Naive thymus-derived CD8-positive, alpha-beta T cell (primary cell): Measurements from ENCODE around the gene LYPD4. TPM values are rescaled to one million over a fixed set of nuclear protein-coding genes. Genes with fewer than 3 reads are reported as not detected.
A peak's percentile ranks its signal among the peaks of the same experiment; 100 is the strongest.

ENCODE experiments used
- ATAC-seq, 2 donors: fragments of 150-1000 bp; cut with Tn5 transposase in 1 of 2; sonication (Bioruptor Pico), chemical (Tn5 transposase) in 1 of 2; 1 replicate in 1 of 2; 2 replicates in 1 of 2; pipeline ENCODE4 v1.10.0; 2021; ENCODE audit warnings: mild to moderate bottlenecking in 2 of 2, moderate library complexity in 2 of 2
- POLR2A ChIA-PET: fragments of 350-600 bp; sonication (Branson Sonifier 250); formaldehyde crosslinking; loops from one replicate; lab custom pipeline; 2021; ENCODE audit warnings: antibody characterized with exemption; lab: Charles Lee
- DNase-seq, 10 donors: peaks; one replicate each; pipeline versions ENCODE4 v3.0.0 to v3.0.0-alpha.2; 2020 to 2022
- H3K27ac Mint-ChIP-seq, 10 donors: one replicate each; pipeline ENCODE4 v1.8.0; 2020 to 2022; ENCODE audit warnings: mild to moderate bottlenecking in 10 of 10, mixed read lengths in 10 of 10, moderate library complexity in 4 of 10, inconsistent platforms in 1 of 10
- H3K27me3 Mint-ChIP-seq, 5 donors: one replicate each; pipeline ENCODE4 v1.8.0; 2021 to 2022; ENCODE audit warnings: mixed read lengths in 5 of 5
- H3K36me3 Mint-ChIP-seq, 3 donors: one replicate each; pipeline ENCODE4 v1.8.0; 2020 to 2022; ENCODE audit warnings: mixed read lengths in 3 of 3, mild to moderate bottlenecking in 2 of 3, inconsistent platforms in 1 of 3
- H3K4me1 Mint-ChIP-seq, 4 donors: one replicate each; pipeline ENCODE4 v1.8.0; 2021 to 2022; ENCODE audit warnings: mixed read lengths in 4 of 4
- H3K4me3 Mint-ChIP-seq, 10 donors: one replicate each; pipeline ENCODE4 v1.8.0; 2020 to 2022; ENCODE audit warnings: mild to moderate bottlenecking in 10 of 10, mixed read lengths in 10 of 10, moderate library complexity in 6 of 10, inconsistent platforms in 1 of 10
- H3K9me3 Mint-ChIP-seq, 9 donors: one replicate each; pipeline ENCODE4 v1.8.0; 2020 to 2022; ENCODE audit warnings: mixed read lengths in 9 of 9, mild to moderate bottlenecking in 3 of 9, inconsistent platforms in 1 of 9, moderate library complexity in 1 of 9
- polyA plus RNA-seq, 3 donors: library from polyadenylated mRNA; unstranded; fragments of 300-500 nt; fragmentation: Illumina TruSeq; gene quantifications; one replicate each; pipeline ENCODE4 v1.2.3, GENCODE V29; 2021
- total RNA-seq, 8 experiments: library from RNA in 2 of 8; stranded (reverse) in 2 of 8; gene quantifications; one replicate each; pipeline ENCODE4 v1.2.3 and lab custom pipeline; 2021 to 2026

Gene LYPD4
- total and polyA plus RNA-seq, 5 experiments from 2014 or later: not detected

- peak overlapping the region; percentile 81 to 99 (median 93) for H3K27ac Mint-ChIP-seq
- POLR2A ChIA-PET: interaction anchor here (2.1 to 4.1 kb wide), 7 partner anchors 7 to 85 kb away, joined by 4 to 253 read pairs (median 20); partner anchors contain the start of genes ARHGEF1 and CD79A
- no peaks in the 10 kb centered on the region for H3K9me3 Mint-ChIP-seq
- H3K4me3 Mint-ChIP-seq: peak overlapping the region; percentile 80 to 100 (median 92)
- H3K36me3 Mint-ChIP-seq: peaks cover 0 to 53% (median 14%) of the 10 kb centered on the region in 3 donors
- ATAC-seq (no peak), DNase-seq (no peak)
- no peaks in the 10 kb centered on the region for H3K27me3 Mint-ChIP-seq
- H3K4me1 Mint-ChIP-seq: peaks cover 31 to 59% (median 50%) of the 10 kb centered on the region in 4 donors
Measured at GRCh38 chr19:41861116-41861768, 16.8 kb upstream of the LYPD4 start.

- peaks cover 0 to 50% (median 14%) of the 10 kb centered on the region in 3 donors for H3K36me3 Mint-ChIP-seq
- peak overlapping the region; percentile 80 to 100 (median 92) for H3K4me3 Mint-ChIP-seq
- ATAC-seq (no peak), DNase-seq (peak in 1 of 10 donors; percentile 22)
- no peaks in the 10 kb centered on the region for H3K9me3 Mint-ChIP-seq
- H3K27me3 Mint-ChIP-seq: no peaks in the 10 kb centered on the region
- H3K27ac Mint-ChIP-seq: peak overlapping the region; percentile 81 to 99 (median 94)
- POLR2A ChIA-PET: interaction anchor here (1.0 to 4.1 kb wide), 23 partner anchors 8 to 597 kb away, joined by 4 to 253 read pairs (median 8); partner anchors contain the start of genes ARHGEF1, CD79A and RABAC1
- H3K4me1 Mint-ChIP-seq: peaks cover 28 to 56% (median 46%) of the 10 kb centered on the region in 4 donors
Measured at GRCh38 chr19:41860419-41861115, 16.1 kb upstream of the LYPD4 start.

- H3K27ac Mint-ChIP-seq: peak within 1 kb of the TSS; percentile 84 to 99 (median 97)
- peak; percentile 94 to 99 (median 98) for DNase-seq
- POLR2A ChIA-PET: interaction anchor here (0.5 to 4.1 kb wide), 25 partner anchors 9 to 598 kb away, joined by 3 to 253 read pairs (median 8); partner anchors contain the start of genes ARHGEF1, CD79A and RABAC1
- peak within 1 kb of the TSS; percentile 80 to 100 (median 95) for H3K4me3 Mint-ChIP-seq
- H3K4me1 Mint-ChIP-seq: peaks cover 28 to 52% (median 44%) of the 10 kb centered on the region in 4 donors
- peak; percentile 82 to 86 for ATAC-seq
- H3K27me3 Mint-ChIP-seq: no peaks in the 10 kb centered on the region
- H3K9me3 Mint-ChIP-seq: no peaks in the 10 kb centered on the region
- peaks cover 0 to 43% (median 14%) of the 10 kb centered on the region in 3 donors for H3K36me3 Mint-ChIP-seq
Measured at GRCh38 chr19:41859618-41860418, 15.3 kb upstream of the LYPD4 start, which contains the start of gene RPS19. RPS19 (plus strand) TSS chr19:41860255; CDS start chr19:41860775, 520 bp downstream.

- Mint-ChIP-seq H3K9me3 (no peaks in the 10 kb centered on the region), H3K27me3 (peaks cover 0 to 3% (median 0%) of the 10 kb centered on the region in 5 donors), H3K36me3 (peaks cover 0 to 37% (median 14%) of the 10 kb centered on the region in 3 donors), H3K27ac (peak overlapping the region; percentile 84 to 99 (median 96)), H3K4me1 (peaks cover 28 to 46% (median 39%) of the 10 kb centered on the region in 4 donors), H3K4me3 (peak overlapping the region; percentile 80 to 100 (median 94))
- POLR2A ChIA-PET: interaction anchor here (1.0 to 4.1 kb wide), 23 partner anchors 9 to 596 kb away, joined by 3 to 253 read pairs (median 8); partner anchors contain the start of genes ARHGEF1, CD79A and RABAC1
- ATAC-seq: no peak
- DNase-seq: no peak
Measured at GRCh38 chr19:41859213-41859617, 14.7 kb upstream of the LYPD4 start.

GRCh38 chr19:41853768-41854167 is 9.3 kb upstream of the LYPD4 start:
- Mint-ChIP-seq H3K27me3 (peaks cover 0 to 8% (median 1%) of the 10 kb centered on the region in 5 donors), H3K27ac (no peak overlapping the region), H3K4me1 (no peaks in the 10 kb centered on the region), H3K36me3 (no peaks in the 10 kb centered on the region), H3K4me3 (no peak overlapping the region), H3K9me3 (no peaks in the 10 kb centered on the region)
- ATAC-seq (no peak), DNase-seq (no peak)
- POLR2A ChIA-PET: interaction anchor here (0.8 kb wide), 1 partner anchor 105 kb away, joined by 3 read pairs; no protein-coding TSS in a partner anchor

GRCh38 chr19:41853344-41853743 is 8.9 kb upstream of the LYPD4 start:
- Mint-ChIP-seq H3K9me3 (no peaks in the 10 kb centered on the region), H3K4me3 (no peak overlapping the region), H3K4me1 (no peaks in the 10 kb centered on the region)

GRCh38 chr19:41851456-41851855 is 7.0 kb upstream of the LYPD4 start:
- Mint-ChIP-seq H3K4me1 (no peaks in the 10 kb centered on the region), H3K27me3 (peaks cover 0 to 8% (median 3%) of the 10 kb centered on the region in 5 donors), H3K27ac (no peak overlapping the region), H3K9me3 (no peaks in the 10 kb centered on the region), H3K4me3 (no peak overlapping the region), H3K36me3 (no peaks in the 10 kb centered on the region)
- ATAC-seq: no peak
- POLR2A ChIA-PET: no interaction called here
- no peak for DNase-seq

More at GRCh38 chr19:41853344-41853743, 8.9 kb upstream of the LYPD4 start:
- POLR2A ChIA-PET: interaction anchor here (0.8 kb wide), 1 partner anchor 105 kb away, joined by 3 read pairs; no protein-coding TSS in a partner anchor
- H3K36me3 Mint-ChIP-seq: no peaks in the 10 kb centered on the region
- DNase-seq: no peak
- H3K27me3 Mint-ChIP-seq: peaks cover 0 to 8% (median 1%) of the 10 kb centered on the region in 5 donors
- ATAC-seq: no peak
- no peak overlapping the region for H3K27ac Mint-ChIP-seq

- ATAC-seq (no peak), DNase-seq (no peak)
- Mint-ChIP-seq H3K27ac (no peak overlapping the region), H3K4me3 (no peak overlapping the region), H3K9me3 (no peaks in the 10 kb centered on the region), H3K36me3 (no peaks in the 10 kb centered on the region), H3K4me1 (peaks cover 0 to 2% (median 0%) of the 10 kb centered on the region in 4 donors), H3K27me3 (peaks cover 0 to 8% (median 5%) of the 10 kb centered on the region in 5 donors)
- POLR2A ChIA-PET: no interaction called here
Measured at GRCh38 chr19:41850381-41850780, 5.9 kb upstream of the LYPD4 start.

- POLR2A ChIA-PET: interaction anchor here (0.8 kb wide), 1 partner anchor 12 kb away, joined by 3 read pairs; no protein-coding TSS in a partner anchor
- no peak for ATAC-seq
- Mint-ChIP-seq H3K36me3 (no peaks in the 10 kb centered on the region), H3K4me1 (peaks cover 0 to 2% (median 0%) of the 10 kb centered on the region in 4 donors), H3K27ac (peak overlapping the region in 2 of 10 donors; percentile 11 to 18), H3K9me3 (no peaks in the 10 kb centered on the region), H3K4me3 (no peak overlapping the region), H3K27me3 (peaks cover 0 to 7% (median 4%) of the 10 kb centered on the region in 5 donors)
- no peak for DNase-seq
Measured at GRCh38 chr19:41849067-41849466, 4.6 kb upstream of the LYPD4 start.

GRCh38 chr19:41848666-41849065 is 4.2 kb upstream of the LYPD4 start:
- Mint-ChIP-seq H3K4me3 (no peak overlapping the region), H3K27me3 (peaks cover 0 to 10% (median 4%) of the 10 kb centered on the region in 5 donors), H3K36me3 (no peaks in the 10 kb centered on the region), H3K9me3 (no peaks in the 10 kb centered on the region), H3K27ac (peak overlapping the region in 2 of 10 donors; percentile 11 to 18), H3K4me1 (peaks cover 0 to 4% (median 0%) of the 10 kb centered on the region in 4 donors)
- DNase-seq: no peak
- no peak for ATAC-seq
- POLR2A ChIA-PET: no interaction called here

- no peak for ATAC-seq
- POLR2A ChIA-PET: no interaction called here
- H3K36me3 Mint-ChIP-seq: no peaks in the 10 kb centered on the region
- H3K9me3 Mint-ChIP-seq: no peaks in the 10 kb centered on the region
- DNase-seq: no peak
- peak overlapping the region in 1 of 10 donors; percentile 15 for H3K27ac Mint-ChIP-seq
- H3K27me3 Mint-ChIP-seq: peaks cover 0 to 10% (median 4%) of the 10 kb centered on the region in 5 donors
- no peak overlapping the region for H3K4me3 Mint-ChIP-seq
- H3K4me1 Mint-ChIP-seq: peaks cover 0 to 4% (median 0%) of the 10 kb centered on the region in 4 donors
Measured at GRCh38 chr19:41847351-41848105, 3.0 kb upstream of the LYPD4 start.
